RCC 7860 (cell line): Measurements from ENCODE around the gene EXO5.
"Not testable (repeated sequence)": the region's sequence is repeated elsewhere in the genome, so short reads cannot be mapped to it uniquely, and the experiment has no call there.

ENCODE experiments used
- DNase-seq: peaks from one replicate; pipeline ENCODE4 v3.0.0-alpha.2; 2015; ENCODE audit warnings: low spot score
- FAIRE-seq: peaks from 2 replicates; lab custom pipeline; 2012; peaks lifted over from hg19 to GRCh38; lab: Jason Lieb, UNC

Gene EXO5, protein sequence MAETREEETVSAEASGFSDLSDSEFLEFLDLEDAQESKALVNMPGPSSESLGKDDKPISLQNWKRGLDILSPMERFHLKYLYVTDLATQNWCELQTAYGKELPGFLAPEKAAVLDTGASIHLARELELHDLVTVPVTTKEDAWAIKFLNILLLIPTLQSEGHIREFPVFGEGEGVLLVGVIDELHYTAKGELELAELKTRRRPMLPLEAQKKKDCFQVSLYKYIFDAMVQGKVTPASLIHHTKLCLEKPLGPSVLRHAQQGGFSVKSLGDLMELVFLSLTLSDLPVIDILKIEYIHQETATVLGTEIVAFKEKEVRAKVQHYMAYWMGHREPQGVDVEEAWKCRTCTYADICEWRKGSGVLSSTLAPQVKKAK

DNA sequence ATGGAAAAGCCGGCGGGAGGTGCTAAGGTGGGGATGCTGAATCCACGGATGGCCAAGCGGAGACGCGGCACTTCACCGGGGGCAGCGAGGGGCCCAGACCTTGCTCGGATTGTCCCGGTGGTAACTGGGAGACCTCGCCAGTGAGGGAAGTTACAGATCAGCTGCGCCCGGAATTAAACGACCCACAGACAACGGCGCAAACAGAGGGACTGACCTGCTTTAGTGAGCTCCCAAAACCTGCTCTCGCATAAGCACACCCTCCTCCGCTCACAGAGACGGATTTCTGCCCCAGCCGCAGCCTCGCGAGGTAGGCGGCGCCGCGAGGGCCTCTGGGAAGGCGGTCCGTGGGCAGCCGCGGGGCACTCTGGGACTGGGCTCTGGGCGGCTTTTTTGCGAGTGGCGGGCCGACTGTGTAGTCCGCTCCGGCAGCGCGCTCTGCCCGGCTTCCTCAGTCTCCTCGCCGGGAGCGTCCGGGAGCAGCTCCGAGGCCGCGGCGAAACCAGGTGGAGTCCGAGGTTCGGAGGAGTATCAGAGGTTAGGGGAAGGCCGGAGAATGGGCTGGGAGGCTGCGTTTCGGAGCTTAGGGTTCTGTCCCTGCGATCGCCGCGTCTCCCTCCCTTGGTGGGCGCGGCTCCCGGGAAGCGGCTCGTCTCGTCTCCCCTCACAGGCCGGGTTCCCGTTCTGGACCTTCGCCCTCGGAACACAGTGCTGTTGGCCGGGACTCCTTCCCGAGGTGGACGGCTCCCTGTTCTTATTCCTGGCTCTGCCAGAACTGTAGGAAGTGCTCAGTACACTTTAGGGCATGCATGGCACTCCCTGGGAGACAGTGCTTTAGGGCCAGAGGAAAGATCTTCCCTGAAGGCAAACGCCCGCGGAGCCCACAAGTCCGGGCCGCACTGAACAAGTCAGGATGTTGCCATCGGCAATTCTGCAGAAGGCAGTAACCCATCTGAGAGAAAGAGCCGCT is at the start of gene EXO5:
Gene EXO5 (plus strand): TSS at position 393 of the 967 bp plus-strand sequence. CDS start 5,778 bp downstream, outside the sequence.
- DNase-seq (peak; percentile 47), FAIRE-seq (no peak)

DNA sequence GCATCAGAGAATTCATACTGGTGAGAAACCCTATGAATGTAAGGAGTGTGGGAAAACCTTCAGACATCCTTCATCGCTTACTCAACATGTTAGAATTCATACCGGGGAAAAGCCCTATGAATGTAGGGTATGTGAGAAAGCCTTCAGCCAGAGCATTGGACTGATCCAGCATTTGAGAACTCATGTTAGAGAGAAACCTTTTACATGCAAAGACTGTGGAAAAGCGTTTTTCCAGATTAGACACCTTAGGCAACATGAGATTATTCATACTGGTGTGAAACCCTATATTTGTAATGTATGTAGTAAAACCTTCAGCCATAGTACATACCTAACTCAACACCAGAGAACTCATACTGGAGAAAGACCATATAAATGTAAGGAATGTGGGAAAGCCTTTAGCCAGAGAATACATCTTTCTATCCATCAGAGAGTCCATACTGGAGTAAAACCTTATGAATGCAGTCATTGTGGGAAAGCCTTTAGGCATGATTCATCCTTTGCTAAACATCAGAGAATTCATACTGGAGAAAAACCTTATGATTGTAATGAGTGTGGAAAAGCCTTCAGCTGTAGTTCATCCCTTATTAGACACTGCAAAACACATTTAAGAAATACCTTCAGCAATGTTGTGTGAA is 45.5 kb upstream of the EXO5 start:
- FAIRE-seq (no peak), DNase-seq (no peak)

DNA sequence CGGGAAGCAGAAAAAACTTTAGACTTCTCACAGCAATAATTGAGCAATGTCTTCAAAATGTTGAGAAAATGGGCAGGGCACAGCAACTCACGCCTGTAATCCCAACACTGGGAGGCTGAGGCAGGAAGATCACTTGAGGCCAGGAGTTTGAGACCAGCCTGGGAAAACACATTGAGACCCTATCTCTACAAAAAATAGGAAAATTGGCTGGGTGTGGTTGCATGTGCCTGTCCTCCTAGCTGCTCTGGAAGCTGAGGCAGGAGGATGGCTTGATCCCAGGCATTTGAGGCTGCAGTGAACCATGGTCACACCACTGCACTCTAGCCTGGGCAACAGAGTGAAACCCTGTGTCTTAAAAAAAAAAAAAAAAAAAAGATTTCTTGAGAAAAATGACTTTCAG is 39.2 kb upstream of the EXO5 start:
- FAIRE-seq (no peak), DNase-seq (no peak)

DNA sequence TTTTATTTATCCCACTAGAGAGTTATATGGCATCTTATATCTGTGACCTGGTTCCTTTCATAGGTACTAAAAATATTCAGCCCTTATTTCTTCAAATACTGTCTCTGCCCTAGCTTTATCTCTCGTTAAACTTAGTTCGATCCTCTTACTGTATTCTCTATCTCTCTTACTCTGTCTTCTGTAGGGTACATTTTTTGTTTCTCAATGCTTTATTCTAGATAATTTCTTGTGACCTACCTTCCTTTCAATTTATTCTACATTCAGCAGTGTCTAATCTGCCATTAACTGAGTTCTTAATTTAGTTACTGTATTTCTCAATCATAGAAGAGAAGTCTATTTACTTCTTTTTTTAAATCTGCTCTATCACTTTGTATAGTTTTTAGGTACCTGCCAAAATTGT is 33.3 kb upstream of the EXO5 start:
- FAIRE-seq (no peak), DNase-seq (no peak)

DNA sequence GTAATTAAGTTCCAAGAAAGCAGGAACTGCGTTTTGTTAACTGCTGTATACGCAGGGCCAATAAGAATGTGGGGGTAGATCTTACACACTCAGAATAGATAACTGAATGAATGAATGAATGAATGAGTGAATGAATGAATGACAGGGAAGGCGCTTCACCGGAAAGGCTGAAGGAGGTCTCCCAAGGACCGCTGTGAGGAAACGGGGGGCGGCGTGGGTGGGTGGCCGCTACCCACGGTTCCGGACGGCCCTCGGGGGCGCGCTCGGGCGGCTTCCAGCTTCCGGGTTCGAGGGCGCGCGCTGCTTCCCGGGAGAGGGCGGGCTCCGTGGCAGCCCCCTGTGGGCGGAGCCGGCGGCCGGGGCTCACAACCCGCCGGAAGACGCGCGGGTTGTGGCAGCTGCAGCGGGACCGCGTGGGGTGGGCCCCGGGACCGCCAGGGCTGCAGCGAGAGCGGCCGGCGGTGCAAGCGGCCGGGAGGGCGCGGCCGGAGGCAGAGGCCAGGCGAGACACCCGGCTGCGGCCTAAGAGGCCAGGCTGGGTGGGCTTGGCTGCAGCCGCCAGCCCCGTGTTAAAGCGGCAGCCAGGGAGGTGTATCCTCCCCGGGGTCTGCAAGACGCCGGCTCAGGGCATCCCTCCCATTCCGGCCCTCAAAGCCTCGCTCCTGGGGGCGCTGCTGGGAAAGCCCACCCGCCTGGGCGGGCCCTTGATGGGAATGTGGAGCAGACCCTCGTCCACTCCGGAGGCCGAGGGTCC is 31.5 kb upstream of the EXO5 start, which contains the start of gene ZFP69:
Gene ZFP69 (plus strand): TSS at position 367 of the 754 bp plus-strand sequence. CDS start 2,072 bp downstream, outside the sequence.
- DNase-seq: no peak
- no peak for FAIRE-seq

DNA sequence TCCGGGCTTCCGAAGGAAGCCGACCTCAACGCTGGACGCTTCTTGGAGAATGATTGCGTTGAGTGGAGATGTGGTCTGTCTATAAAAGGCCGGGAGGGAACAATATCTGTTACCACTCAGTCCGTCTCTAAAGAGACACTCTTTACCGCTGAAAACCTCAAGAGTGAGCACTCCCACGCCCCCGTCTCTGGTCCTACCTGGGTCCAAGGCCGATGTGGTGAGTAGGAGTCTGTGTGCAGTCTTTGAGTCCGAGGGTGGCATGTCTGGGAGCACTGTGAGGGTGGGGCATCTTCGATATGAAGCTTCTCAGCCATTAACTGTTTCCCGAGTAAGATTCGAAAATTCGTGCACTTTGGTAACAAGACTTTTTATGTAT is 30.9 kb upstream of the EXO5 start:
- FAIRE-seq (no peak), DNase-seq (no peak)

DNA sequence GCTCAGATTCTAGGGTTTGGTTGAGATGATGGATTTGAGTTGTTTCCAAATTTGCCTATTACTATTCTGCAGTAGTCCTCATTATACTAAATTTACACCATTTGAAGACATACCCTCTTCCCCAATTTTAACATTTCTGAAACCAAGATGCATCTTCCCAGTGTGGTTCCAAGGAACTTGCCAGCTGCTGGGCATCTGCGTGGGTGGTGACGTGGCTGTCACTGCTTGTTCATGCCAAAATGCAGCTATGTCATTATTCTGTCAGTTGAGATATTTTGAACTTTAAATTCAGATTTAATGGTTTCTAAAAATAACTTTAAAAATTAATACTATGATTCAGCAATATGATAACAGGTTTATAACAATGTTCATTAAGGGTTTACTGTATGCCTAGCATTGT is 30.3 kb upstream of the EXO5 start:
- FAIRE-seq (no peak), DNase-seq (no peak)

DNA sequence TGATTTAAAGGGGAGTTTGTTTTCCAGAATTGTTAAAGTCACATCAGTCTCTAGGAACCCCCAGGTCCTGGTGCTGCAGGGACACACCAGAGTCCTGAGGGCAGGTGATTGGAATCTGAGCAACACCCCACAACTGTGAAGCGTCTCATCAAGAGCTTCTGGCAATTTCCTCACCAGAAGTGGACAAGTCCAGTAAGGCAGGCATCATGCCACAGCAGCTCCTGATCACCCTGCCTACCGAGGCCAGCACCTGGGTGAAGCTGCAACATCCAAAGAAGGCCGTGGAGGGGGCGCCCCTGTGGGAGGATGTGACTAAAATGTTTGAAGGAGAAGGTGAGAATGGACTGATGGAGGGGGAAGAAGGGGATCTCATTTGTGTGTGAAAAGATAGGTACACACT is 29.4 kb upstream of the EXO5 start:
- DNase-seq (no peak), FAIRE-seq (no peak)

DNA sequence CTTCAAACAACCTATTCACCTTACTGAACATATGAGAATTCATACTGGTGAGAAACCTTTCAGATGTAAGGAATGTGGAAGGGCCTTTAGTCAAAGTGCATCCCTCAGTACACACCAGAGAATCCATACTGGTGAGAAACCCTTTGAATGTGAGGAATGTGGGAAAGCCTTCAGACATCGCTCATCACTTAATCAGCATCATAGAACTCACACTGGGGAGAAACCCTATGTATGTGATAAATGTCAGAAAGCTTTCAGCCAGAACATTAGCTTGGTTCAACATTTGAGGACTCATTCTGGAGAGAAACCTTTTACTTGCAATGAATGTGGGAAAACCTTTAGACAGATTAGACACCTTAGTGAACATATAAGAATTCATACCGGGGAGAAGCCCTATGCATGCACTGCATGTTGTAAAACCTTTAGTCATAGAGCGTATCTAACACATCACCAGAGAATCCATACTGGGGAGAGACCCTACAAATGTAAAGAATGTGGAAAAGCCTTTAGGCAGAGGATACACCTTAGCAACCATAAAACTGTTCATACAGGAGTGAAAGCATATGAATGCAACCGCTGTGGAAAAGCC is 13.2 kb upstream of the EXO5 start:
- FAIRE-seq (no peak), DNase-seq (no peak)

DNA sequence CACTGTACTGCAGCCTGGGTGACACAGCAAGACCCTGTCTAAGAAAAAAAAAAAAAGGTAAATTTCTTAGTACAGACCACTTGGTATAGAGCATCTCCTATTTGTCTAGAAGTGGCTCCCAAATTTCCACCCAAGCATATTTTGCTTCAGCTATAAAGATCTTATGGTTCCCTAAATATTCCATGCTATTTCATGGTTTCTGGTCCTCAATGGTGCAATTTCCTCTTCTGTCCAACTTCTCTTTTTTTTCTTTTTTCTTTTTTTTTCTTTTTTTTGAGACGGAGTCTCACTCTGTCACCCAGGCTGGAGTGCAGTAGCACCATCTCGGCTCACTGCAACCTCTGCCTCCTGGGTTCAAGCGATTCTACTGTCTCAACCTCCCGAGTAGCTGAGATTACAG is 5.9 kb upstream of the EXO5 start:
- not testable (repeated sequence) for FAIRE-seq, DNase-seq

DNA sequence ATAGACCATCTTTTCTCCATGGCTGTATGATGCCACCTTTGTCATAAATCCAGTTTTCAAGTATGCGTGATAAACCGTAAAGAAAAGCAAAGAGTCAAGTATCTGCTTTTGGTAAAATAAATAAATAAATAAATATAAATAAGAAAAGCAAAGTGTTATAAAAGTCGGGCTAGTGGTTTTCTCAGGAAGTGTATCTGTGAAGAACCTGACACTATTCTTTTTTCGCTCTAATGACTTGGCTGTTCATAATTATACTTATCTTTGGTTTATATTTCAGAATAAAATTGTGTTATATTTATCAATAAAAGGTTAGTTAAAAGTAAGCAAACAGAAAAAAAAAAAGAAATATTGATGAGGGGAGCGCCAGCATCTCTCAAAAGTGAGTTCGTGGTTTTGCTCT is 594 bp upstream of the EXO5 start:
- DNase-seq (no peak), FAIRE-seq (no peak)

DNA sequence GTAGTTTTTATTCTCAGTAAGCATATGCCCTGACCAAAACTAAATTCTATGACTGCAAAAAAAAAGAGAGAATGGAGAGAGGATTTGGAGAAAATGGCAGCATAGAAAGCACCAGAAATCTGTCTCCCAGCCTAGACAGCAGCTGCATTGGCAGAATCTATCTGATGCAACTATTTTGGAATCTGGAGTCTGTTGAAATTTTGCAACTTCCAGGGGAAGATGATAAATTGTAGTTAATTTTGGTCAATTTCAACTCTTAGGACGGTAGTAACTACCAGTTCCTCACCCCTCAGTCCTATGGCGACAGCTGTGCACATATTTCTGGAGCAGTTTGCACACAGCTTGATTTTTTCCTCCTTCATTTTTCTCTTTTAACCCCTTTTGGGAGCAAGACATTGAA is 10.9 kb downstream of the EXO5 start:
- FAIRE-seq (no peak), DNase-seq (no peak)

DNA sequence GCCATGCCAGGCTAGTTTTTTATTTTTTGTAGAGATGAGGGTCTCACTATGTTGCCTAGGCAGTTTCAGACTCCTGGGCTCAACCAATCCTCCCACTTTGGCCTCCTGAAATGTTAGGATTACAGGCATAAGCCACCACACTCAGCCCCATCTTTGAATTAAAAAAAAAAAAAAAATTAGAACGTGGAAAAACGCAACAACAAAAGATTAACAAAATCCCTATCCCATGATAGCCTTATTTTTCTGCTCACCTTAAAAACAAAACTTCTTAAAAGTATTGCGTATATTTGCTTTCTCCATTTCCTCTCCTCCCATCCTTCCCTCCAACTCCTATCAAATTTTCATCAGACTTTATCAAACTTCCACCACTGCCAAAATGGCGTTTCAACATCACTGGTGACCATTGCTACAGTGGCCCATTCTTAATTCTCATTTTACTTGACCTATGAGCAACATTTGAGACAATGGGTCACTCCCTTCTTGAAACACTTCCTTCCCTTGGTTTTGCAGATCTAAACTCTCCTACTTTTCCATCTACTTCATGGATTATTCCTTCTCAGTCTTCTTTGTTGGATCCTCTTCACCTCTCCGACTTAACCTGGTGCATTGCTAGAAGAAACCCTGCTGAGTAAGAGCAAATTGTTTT is 22.3 kb downstream of the EXO5 start:
- DNase-seq (no peak), FAIRE-seq (no peak)

DNA sequence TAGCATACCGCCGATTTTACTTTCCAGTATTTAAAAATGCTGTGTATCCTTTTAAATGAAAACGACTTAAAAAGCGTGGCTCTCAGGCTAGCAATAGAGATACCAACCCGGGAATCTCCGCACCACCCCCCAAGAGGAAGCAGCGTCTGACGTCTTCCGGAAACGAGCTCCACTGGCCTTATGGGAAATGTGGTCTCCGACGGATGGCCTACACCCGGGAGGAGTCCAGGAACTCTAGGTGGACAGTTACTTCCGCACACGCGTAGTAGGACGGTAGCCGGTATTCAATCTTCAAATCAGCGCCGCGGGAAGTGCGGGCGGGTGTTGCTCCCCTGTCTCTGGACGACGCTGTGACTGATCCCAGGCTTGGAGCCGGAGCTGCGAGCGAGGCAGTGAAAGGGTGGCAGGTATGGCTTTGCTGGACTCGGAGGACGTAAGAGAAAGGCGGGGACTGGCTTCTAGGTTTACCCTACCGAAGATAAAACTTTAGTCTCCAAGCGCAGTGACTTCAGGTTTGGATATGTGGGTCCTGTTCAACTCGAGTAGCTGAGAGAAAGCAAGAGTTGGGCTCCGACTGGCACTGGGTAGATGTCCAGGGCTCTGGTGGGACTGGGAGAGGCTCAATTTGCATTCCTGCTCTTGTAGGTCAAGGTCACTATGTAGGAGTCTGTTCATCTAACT is 23.0 kb downstream of the EXO5 start, which contains the start of gene ZNF684:
Gene ZNF684 (plus strand): TSS at position 257 of the 681 bp plus-strand sequence. CDS start 1,530 bp downstream, outside the sequence.
- peak; percentile 93 for FAIRE-seq
- peak; percentile 94 for DNase-seq

DNA sequence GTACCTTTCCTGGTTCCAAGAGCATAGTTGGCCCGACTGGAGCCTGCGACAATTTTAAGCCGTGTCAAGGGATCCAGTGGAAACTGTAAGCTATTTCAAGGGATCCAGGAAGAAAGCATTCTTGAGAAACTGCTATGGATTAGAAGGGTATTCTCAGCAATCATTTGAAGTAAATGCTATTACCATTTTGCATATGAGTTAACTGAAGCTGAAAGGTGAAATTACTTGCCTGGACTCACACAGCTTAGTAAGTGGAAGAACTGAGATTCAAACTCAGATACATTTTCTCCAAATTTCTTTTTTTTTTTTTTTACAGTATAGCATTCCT is 23.5 kb downstream of the EXO5 start:
- DNase-seq (no peak), FAIRE-seq (no peak)

DNA sequence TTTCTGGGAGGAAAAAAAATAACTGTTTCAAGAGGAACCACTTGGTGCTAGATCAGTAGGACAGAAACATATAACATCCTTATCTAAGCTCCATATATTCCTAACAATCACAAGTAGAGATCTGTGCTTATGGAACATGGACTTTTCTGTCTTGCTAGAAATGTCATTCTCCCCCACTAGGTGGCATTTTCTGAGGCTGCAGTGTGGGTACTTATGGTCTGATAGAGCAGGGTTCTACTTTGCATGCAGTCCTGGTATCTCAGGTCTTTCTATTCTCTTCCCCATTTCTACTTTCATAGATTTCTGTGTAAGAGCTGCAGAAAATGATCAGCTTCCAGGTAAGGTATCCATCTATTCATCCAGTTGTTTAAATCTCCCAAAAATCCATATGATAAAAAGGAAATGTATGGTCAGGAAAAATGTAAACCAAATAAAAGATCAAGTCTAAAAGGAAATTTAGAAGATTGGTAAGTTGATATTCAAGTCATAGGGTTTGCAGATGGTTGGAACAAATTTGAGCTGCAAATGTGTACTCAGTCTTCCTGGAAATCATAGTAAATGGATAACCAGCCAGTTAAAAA is 24.4 kb downstream of the EXO5 start:
- FAIRE-seq (no peak), DNase-seq (no peak)

DNA sequence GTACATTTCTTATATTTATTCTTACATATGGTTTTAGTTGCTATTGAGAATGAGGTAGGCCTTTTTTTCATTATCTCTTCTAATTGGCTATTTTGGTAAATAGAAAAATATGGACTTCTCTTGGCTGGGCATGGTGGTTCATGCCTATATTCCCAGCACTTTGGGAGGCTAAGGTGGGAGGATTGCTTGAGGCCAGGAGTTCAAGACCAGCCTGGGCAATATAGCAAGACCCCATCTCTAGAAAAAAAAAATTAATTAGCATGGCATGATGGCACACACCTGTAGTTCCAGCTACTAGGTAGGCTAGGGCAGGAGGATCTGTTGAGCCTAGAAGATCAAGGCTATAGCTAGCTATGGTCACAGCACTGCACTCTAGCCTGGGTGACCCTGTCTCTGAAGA is 26.0 kb downstream of the EXO5 start:
- DNase-seq (no peak), FAIRE-seq (no peak)

DNA sequence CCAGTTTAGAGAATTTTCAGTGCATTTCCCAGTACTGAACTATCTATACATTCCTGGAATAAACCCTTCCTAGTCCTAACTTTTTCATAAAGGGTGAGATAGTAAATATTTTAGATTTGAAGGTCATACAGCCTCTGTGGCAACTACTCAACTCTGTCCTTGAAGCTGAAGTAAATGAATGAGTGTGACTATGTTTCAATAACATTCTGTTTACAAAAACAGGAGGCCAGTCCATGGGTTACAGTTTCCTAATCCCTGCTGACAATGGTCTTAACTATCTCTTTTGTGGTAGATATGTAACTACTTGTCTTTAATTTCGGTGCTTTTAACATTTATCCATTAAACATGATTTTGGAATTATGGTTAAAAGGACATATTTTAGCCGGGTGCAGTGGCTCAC is 27.2 kb downstream of the EXO5 start:
- FAIRE-seq: no peak
- DNase-seq: no peak

DNA sequence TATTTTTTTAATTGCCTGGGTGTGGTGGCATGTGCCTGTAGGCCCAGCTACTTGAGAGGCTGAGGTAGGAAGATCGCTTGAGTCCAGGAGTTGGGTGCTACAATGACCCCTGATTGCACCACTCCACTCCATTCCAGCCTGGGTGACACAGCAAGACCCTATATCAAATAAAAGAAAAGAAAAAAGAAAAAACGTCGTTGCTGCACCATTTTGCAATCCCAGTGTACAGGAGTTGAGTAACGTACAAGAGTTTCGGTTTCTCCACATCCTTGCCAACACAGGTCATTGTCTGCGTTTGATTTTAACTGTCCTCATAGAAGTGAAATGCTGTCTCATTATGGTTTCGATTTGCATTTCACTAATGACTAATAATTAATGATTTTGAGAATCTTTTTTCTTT is 30.8 kb downstream of the EXO5 start:
- DNase-seq (no peak), FAIRE-seq (no peak)
